Activated CD4-positive, alpha-beta T cell treated with anti-CD3 and anti-CD28 coated beads, Interleukin-2, Interleukin-4, amounts not matched to agents 100 ng/mL and 50 ng/mL, durations not matched to agents 16 hours and 8 hours (primary cell): Measurements from ENCODE around the gene DUSP2.
"Not testable (repeated sequence)": the region's sequence is repeated elsewhere in the genome, so short reads cannot be mapped to it uniquely, and the experiment has no call there.

Source experiments
- DNase-seq: peaks from one replicate; pipeline ENCODE4 v3.0.0-alpha.2; 2020; ENCODE audit warnings: low spot score

Gene DUSP2

DNA sequence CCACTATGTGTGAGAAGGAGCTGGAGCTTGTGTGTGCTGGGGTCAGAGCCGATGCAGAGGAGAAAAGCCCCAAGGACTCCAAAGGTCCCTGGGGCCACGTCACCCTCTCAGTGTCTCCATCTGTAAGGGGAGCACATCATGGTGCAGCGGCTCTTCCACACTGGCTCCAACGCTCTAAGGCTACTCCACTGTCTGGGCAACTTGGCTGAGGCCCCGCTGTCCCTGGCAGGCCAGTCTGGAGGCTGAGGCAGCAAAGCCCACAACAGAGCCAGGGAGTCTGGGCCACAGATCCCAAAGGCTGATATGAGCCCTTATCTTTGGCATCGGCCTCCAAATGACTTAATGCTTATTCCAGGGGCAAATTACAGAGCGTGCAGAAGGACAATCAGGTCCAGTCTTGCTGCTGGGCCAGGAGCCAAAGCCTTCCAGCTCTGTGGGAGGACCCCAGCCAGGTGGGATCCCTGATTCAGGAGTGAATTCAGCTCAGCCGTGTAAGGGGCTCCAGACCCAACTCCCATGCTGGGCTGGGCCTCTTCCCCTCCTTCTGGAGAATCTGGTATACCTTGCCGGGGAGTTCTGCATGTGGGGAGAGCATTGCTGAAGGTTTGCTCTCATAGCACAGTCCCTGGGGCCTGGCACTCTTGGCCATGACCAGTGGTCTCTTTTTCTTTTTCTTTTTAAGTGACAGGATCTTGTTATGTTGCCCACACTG is 1.8 kb upstream of the DUSP2 start:
- no peak for DNase-seq

DNA sequence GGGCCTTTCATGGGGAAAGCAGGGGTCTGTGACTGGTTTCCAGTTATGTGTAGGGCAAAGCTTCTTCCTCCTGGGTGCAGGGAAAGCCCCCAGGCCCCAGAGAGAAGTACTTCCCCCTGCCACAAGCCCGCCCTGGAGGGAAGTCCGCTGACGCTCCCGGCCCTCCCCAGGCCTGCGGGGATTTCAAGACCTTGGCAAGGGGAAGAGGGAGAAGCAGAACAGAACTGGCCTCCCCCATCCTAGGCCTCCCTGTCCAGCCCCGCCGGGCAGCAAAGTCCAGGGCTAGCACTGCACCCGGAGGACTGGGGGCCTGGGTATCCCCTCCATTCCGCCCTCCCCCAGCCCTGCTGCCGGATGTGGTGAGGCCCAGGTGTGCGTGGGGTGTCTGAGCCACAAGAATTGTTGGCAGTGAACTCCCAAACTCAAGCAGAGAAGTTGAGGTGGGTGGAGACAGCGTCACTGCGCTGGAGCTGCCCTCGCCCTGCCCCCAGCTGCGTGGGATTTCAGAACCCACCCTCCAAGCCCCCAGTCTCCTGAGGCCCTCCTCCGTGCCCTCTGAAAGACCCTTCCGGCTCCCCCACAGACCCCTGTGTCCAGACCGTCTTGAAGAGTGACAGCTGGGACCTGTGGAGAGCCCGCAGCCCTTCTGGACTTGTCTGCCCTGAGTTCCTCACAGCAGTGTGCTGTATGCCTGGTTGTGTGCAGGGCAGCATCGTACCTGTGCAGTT is 1.1 kb upstream of the DUSP2 start:
- DNase-seq = peak; percentile 82

GRCh38 chr2:96145848-96146152 is 560 bp upstream of the DUSP2 start:
- DNase-seq = no peak

- DNase-seq = no peak
Measured at GRCh38 chr2:96144481-96145035, 682 bp downstream of the DUSP2 start.

DNA sequence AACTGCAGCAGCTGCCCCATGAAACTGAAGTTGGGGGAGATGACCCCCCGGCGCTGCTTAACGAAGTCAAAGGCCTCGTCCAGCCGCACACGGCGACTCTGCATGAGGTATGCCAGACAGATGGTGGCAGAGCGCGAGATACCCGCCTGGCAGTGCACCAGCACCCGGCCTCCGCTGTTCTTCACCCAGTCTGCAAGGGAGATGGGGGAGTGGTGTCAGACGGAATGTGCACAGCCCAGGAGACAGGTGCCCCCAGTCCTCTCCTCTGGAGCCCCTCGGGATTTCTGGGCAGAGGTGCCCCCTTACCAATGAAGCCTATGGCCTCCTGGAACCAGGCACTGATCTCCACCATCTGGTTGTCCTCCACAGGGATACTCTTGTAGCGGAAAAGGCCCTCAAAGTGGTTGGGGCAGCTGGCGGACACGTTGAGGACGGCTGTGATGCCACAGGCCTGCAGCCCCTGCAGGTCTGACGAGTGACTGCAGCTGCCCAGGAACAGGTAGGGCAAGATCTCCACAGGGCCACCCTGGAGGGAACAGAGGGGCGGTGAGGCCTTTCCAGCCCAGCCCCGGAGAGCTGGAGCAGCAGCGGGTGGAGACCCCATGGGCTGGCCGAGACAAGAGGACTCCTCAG is 1.3 kb downstream of the DUSP2 start:
- DNase-seq = no peak

GRCh38 chr2:96143231-96143847 is 1.9 kb downstream of the DUSP2 start:
- DNase-seq = no peak

DNA sequence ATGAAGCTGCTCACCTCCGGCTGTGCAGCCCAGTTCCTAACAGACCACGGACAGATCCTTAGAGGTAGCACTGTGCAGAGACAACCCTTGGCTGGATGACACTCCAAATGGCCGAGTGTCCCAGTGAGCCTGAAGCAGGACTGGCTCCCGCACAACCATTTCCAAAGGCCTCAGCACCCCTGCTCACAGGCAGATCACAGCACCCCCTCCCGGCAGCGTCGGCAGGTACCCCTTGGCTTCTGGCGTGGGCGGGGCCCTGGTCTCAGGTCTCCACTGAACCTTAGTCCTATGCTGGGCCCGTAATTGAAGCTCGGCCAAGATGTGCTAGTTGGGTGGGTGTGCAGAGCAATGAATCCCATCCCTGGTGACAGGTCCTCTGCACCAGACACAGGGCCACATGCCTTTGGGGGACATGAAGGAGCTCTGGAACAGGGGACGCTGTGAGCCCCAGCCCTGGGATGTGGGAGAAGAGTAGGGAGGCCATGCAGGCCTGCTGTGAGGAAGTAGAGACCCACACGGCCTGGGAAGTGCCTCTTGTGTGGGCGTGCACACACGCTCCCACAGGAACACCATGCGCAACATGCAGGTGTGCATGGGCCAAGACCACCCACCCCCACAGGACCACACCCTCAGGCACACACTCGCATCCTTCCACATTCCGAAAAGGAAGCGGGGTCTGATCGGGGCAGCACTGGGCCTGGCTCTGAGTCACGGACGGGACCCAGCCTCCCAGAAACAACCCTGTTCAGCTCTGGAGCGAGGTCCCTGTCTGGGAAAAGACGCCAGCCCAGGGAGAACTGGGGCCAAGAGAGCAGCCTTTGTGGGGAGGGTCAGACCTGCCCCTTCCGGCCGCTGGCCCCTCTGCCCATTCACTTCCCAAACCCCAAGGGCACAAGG is 2.8 kb downstream of the DUSP2 start:
- DNase-seq = no peak

DNA sequence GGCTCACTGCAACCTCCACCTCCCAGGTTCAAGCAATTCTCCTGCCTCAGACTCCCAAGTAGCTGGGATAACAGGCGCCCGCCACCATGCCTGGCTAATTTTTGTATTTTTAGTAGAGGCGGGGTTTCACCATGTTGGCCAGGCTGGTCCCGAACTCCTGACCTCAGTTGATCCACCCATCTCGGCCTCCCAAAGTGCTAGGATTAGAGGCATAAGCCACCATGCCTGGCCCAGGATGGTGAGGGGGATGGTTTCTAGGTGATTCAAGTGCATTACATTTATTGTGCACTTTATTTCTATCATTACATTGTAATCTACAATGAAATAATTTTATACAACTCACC is 3.6 kb downstream of the DUSP2 start:
- not testable (repeated sequence) for DNase-seq

- no peak for DNase-seq
Measured at GRCh38 chr2:96140941-96141623, 4.2 kb downstream of the DUSP2 start.

DNA sequence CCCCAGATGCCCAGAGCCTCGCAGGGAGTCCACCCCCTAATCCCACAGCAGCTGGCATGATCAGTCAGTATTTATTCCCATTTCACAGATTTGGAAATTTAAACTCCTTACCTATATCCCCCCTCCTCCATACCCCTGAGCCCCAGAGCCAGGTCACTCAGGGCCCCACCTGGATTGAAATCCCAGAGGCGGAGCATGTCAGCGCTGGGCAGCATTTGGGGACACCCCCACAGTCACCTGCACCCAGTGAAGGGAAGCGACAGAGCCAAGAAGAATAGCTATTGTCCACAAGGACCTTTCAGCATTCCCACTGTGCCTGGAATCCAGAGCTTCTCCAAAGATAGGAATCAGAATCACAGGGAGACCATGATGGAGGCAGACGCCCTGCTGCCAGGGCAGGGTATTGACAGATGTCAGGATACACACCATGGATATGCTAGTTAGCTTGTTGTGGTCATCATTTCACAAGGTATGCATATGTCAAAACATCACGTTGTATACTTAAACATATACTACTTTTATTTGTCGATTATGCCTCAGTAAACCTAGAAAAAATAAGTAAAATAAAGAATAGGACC is 6.0 kb downstream of the DUSP2 start:
- DNase-seq = no peak

DNA sequence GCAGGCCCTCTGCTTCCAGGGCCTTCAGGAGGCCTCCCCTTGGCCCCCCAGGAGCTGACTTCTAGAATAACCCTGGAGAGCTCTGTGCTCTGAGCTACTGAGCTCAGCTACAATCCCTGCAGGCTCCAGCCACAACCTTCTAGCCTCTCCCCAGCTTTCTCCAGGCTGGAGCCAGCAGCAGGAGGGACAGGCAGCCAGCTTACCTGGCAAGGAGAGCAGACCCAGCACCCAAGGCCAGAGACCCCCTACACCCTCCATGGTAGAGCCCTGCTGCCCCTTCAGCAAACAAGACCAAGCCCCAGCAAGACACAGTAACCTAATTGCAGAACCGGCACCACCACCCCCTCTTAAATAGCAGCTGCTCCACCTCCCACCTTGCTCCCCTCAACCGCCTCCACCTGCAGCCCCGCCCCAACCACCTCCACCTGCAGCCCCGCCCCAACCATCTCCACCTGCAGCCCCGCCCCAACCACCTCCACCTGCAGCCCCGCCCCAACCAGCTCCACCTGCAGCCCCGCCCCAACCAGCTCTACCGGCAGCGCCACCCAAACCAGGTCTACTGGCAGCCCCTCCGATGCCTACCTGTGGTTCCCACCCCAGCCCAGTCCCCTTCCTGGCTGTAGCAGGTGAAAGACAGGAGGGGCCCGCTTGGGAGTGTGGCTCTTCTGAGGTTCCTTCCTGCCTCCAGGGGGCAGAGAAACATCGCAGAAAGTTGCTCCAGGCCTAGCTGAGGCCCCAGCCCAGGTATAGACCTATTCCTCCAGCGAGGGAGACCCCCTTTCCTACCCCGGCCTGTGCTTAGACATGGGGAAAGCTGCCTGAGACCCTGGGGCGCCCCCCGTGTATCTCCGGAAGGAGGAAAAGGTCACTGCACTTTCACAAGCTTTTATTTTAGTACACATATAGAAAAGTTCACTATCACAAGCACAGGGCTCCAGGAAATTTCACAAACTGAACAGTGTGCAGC is 6.8 kb downstream of the DUSP2 start, which contains the start of gene ASTL:
TSS of gene ASTL (minus strand) at position 324 of the 967 bp plus-strand sequence. CDS start at position 258, 66 bp downstream.
- DNase-seq = no peak

GRCh38 chr2:96137321-96138178 is 7.7 kb downstream of the DUSP2 start:
- DNase-seq = no peak

DNA sequence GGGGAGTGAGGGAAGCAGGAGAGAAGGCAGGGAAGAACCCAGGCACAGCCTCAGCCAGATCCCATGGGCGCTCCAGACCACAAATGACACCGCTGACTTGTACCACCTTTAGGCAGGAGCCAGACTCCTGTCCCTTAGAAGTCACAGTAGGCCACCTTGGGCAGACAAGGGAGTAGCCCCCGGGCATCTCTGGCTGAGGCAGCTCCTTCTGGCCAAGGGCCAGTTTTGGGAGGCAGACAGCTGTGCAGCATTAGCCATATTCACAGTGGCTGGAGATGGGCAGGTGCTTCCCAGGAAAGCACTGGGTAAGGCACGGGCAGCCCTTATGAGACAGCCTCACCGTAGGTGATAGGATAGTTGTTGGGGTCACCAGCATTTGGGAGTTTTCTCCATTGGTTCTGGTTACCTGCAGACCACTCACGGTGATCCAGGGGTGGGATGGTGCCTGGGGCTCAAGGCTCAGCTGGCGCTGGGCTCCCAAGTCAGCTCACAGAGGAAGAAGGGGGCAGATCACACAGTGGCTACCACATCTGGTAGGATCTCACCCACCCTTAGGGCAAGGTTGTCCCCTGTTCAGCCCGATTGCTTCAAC is 9.0 kb downstream of the DUSP2 start:
- no peak for DNase-seq

- no peak for DNase-seq
Measured at GRCh38 chr2:96135621-96136020, 9.6 kb downstream of the DUSP2 start.

- DNase-seq = no peak
Measured at GRCh38 chr2:96135171-96135570, 10.1 kb downstream of the DUSP2 start.

GRCh38 chr2:96134421-96134820 is 10.8 kb downstream of the DUSP2 start:
- DNase-seq = no peak

GRCh38 chr2:96131813-96132745 is 13.2 kb downstream of the DUSP2 start:
- no peak for DNase-seq
